Activated T-cell treated with anti-CD3 and anti-CD28 coated beads, Interleukin-2, amount 50 U/mL, for 1 hour (primary cell): ENCODE results near the gene UGP2.
"Not testable (repeated sequence)": the region's sequence is repeated elsewhere in the genome, so short reads cannot be mapped to it uniquely, and the experiment has no call there.

Experiments
- DNase-seq: peaks from one replicate; pipeline ENCODE4 v3.0.0-alpha.2; 2020

UGP2 gene

DNA sequence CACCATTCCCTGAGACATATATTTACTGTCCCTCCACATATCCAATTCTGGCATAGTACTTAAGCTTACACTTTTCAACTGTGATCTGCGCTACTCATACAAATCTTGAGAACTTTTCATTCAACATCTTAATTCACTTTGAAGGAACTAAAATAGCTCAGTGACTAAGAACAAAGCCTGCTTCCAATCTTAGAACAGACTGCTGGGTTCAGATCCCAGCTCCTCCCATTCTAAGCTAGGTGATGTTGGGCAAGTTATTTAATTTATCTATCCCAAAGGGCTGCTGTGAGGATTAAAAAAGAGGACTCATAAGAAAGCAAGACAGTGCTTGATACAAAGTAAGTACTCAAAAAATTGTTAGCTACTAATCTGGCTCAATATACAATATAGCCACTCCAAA lies 57.9 kb downstream of the UGP2 start:
- no peak for DNase-seq

DNA sequence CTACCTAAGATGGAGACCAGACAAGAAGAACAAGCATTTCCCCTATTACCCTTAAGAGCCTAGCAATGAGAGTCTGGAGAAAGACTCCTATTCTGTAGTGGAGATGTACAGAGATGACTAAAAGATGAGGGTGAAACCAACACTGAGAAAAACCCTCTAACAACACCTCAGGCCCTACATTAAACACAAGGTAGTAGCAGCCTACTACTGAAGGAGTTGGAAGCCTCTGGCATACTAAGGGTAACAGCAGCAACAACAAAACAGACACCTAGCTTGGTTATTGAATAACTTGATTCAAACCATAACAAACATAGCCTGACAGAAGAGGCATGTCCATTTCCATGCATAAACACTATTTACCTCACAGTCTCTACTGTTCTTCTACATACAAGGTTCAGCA lies 60.5 kb downstream of the UGP2 start:
- no peak for DNase-seq

DNA sequence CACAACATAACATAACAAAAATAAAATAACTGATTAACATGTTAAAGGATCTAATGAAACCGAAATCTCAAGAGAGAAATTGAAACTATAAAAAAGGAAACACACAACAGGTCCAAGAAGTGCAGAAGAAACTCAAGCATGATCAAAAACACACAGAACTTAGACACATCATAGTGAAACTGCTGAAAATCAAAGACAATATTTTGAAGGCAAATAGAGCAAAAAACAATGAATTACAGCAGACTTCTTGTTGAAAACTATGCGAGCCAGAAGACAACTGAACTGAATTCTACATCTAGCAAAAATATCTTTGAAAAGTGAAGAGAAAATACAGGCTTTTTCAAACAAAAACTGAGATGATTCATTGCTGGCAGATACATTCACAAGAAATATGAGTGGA lies 61.3 kb downstream of the UGP2 start:
- no peak for DNase-seq

DNA sequence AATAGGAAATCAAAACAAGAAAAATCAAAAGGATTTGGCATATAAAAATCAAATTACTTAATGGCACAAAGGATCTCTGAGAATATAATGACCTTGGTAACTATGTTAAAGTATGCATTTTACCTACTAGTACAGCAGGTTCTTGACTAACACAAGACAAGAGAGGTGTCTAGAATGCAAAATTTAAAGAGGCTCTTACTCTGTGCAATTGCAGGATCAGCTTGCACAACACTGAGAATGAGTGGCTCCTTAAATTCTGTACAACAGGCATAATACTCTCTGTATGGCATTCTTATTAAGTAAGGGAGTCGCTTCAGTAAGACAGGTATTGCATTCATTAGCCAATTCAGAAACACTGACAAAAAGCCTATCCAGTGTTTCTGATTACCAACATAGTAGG lies 72.6 kb downstream of the UGP2 start:
- DNase-seq = no peak

DNA sequence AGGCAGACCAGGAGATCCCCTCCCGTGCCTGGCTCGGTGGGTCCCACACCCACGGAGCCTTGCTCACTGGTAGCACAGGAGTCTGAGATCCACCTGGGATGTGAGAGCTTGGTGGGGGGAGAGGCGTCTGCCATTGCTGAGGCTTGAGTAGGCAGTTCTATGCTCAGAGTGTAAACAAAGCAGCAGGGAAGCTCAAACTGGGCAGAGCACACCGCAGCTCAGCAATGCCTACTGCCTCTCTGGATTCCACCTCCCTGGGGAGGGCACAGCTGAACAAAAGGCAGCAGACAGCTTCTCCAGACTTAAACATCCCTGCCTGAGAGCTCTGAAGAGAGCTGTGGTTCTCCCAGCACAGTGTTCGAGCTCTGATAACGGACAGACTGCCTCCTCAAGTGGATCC lies 85.1 kb downstream of the UGP2 start:
- no peak for DNase-seq

DNA sequence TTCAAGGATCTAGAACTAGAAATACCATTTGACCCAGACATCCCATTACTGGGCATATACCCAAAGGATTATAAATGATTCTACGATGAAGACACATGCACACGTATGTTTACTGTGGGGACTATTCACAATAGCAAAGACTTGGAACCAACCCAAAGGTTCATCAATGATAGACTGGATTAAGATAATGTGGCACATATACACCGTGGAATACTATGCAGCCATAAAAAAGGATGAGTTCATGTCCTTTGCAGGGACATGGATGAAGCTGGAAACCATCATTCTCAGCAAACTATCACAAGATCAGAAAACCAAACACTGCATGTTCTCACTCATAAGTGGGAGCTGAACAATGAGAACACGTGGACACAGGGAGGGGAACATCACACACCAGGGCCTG lies 90.4 kb downstream of the UGP2 start:
- not testable (repeated sequence) for DNase-seq
